ENCODE results near the gene REV3L.
"Not testable (repeated sequence)": the region's sequence is repeated elsewhere in the genome, so short reads cannot be mapped to it uniquely, and the experiment has no call there.

REV3L gene

GRCh38 chr6:111301946-111302345, 181.1 kb downstream of the REV3L start:
- DNase-seq (ENCODE audit: low read depth in 2 of 2): no peak

- not testable (repeated sequence) for DNase-seq (ENCODE audit: low read depth in 2 of 2)
Observed at GRCh38 chr6:111300938-111301800, 181.8 kb downstream of the REV3L start.

GRCh38 chr6:111297776-111298175, 185.2 kb downstream of the REV3L start:
- no peak for DNase-seq (ENCODE audit: low read depth in 2 of 2)

GRCh38 chr6:111294374-111294967, 188.5 kb downstream of the REV3L start:
- no peak for DNase-seq (ENCODE audit: low read depth in 2 of 2)

- DNase-seq (ENCODE audit: low read depth in 2 of 2): no peak
Observed at GRCh38 chr6:111291336-111292259, 191.4 kb downstream of the REV3L start.

GRCh38 chr6:111290689-111291335, 192.2 kb downstream of the REV3L start:
- DNase-seq (ENCODE audit: low read depth in 2 of 2): not testable (repeated sequence)

- not testable (repeated sequence) for DNase-seq (ENCODE audit: low read depth in 2 of 2)
Observed at GRCh38 chr6:111284356-111284755, 198.7 kb downstream of the REV3L start.

- DNase-seq (ENCODE audit: low read depth in 2 of 2): no peak
Observed at GRCh38 chr6:111283707-111284106, 199.3 kb downstream of the REV3L start.

- DNase-seq (ENCODE audit: low read depth in 2 of 2): no peak
Observed at GRCh38 chr6:111282515-111282914, 200.5 kb downstream of the REV3L start.

GRCh38 chr6:111280445-111280955, 202.5 kb downstream of the REV3L start:
- DNase-seq (ENCODE audit: low read depth in 2 of 2): no peak

GRCh38 chr6:111278731-111279130, 204.3 kb downstream of the REV3L start:
- no peak for DNase-seq (ENCODE audit: low read depth in 2 of 2)

GRCh38 chr6:111277819-111278218, 205.2 kb downstream of the REV3L start:
- no peak for DNase-seq (ENCODE audit: low read depth in 2 of 2)

GRCh38 chr6:111276736-111277135, 206.3 kb downstream of the REV3L start:
- DNase-seq (ENCODE audit: low read depth in 2 of 2): no peak

GRCh38 chr6:111276335-111276734, 206.7 kb downstream of the REV3L start:
- DNase-seq (ENCODE audit: low read depth in 2 of 2): no peak

- DNase-seq (ENCODE audit: low read depth in 2 of 2): no peak
Observed at GRCh38 chr6:111274593-111275217, 208.3 kb downstream of the REV3L start.

GRCh38 chr6:111270121-111270520, 212.9 kb downstream of the REV3L start:
- DNase-seq (ENCODE audit: low read depth in 2 of 2): no peak

- no peak for DNase-seq (ENCODE audit: low read depth in 2 of 2)
Observed at GRCh38 chr6:111269401-111269970, 213.5 kb downstream of the REV3L start.

GRCh38 chr6:111267764-111268333, 215.2 kb downstream of the REV3L start:
- no peak for DNase-seq (ENCODE audit: low read depth in 2 of 2)

GRCh38 chr6:111266276-111266675, 216.7 kb downstream of the REV3L start:
- DNase-seq (ENCODE audit: low read depth in 2 of 2): no peak

- DNase-seq (ENCODE audit: low read depth in 2 of 2): no peak
Observed at GRCh38 chr6:111265842-111266241, 217.2 kb downstream of the REV3L start.
